Ovary (tissue), 3 donors: ENCODE measurements around the gene EIF4G3.

Source experiments
- EP300 ChIP-seq: sonication (generic); formaldehyde crosslinking; IDR thresholded peaks from one replicate; pipeline ENCODE4 v1.6.1; 2017; ENCODE audit warnings: antibody characterized with exemption
- POLR2A ChIP-seq: fragments of 450-650 bp; IDR thresholded peaks from one replicate; pipeline ENCODE4 v1.6.1; 2017; ENCODE audit warnings: antibody characterized with exemption, mild to moderate bottlenecking, moderate library complexity
- TF ChIP-seq, protein P1 (sequence below), 3 donors: fragments of 450-650 bp in 2 of 3; fragments of 200-600 bp in 1 of 3; IDR thresholded peaks; one replicate each; pipeline versions ENCODE4 v1.5.1 to v1.8.0; 2016 to 2022; ENCODE audit warnings: antibody characterized with exemption in 3 of 3, mild to moderate bottlenecking in 1 of 3
- donor health status: DM: no; HTN: no; CAD: no.

DNA sequence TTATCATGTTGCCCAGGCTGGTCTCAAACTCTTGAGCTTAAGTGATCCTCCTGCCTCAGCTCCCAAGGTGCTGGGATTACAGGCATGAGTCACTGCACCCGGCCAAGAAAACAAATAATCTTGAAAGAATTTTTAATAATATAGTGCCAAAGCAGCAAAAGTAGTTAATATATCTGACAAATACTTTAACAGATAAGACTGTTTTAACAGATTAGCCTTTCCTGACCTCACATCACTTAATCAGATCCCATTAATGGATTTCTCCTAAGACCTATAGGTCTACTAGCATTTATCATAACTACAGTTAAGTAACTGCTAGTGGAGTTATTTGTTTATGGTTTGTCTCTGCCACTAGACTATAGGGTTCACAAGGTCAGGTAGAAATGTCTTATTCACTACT, 328.5 kb downstream of the EIF4G3 start:
- TF ChIP-seq, protein P1, sequence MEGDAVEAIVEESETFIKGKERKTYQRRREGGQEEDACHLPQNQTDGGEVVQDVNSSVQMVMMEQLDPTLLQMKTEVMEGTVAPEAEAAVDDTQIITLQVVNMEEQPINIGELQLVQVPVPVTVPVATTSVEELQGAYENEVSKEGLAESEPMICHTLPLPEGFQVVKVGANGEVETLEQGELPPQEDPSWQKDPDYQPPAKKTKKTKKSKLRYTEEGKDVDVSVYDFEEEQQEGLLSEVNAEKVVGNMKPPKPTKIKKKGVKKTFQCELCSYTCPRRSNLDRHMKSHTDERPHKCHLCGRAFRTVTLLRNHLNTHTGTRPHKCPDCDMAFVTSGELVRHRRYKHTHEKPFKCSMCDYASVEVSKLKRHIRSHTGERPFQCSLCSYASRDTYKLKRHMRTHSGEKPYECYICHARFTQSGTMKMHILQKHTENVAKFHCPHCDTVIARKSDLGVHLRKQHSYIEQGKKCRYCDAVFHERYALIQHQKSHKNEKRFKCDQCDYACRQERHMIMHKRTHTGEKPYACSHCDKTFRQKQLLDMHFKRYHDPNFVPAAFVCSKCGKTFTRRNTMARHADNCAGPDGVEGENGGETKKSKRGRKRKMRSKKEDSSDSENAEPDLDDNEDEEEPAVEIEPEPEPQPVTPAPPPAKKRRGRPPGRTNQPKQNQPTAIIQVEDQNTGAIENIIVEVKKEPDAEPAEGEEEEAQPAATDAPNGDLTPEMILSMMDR (IDR thresholded peaks at IDR 0.05): no peak
- no peak for TF ChIP-seq POLR2A
- no peak for TF ChIP-seq EP300
